HepG2 (cell line): Measurements from ENCODE around the gene PIR. TPM values are rescaled to one million over a fixed set of nuclear protein-coding genes. Genes with fewer than 3 reads are reported as not detected.
A peak's percentile ranks its signal among the peaks of the same experiment; 100 is the strongest.

Source experiments
- CENPBD1 ChIP-seq: sonication (generic); formaldehyde crosslinking; IDR thresholded peaks from 2 replicates; pipeline ENCODE4 v1.8.0; 2022; ENCODE audit warnings: missing genetic modification reagents, low read depth, mild to moderate bottlenecking, borderline replicate concordance
- HES4 ChIP-seq: sonication (generic); formaldehyde crosslinking; IDR thresholded peaks from 2 replicates; pipeline ENCODE4 v1.9.0; 2021; ENCODE audit warnings: mild to moderate bottlenecking, missing genetic modification reagents, borderline replicate concordance
- HNF1A ChIP-seq, 2 experiments: sonication (generic) in 1 of 2; formaldehyde crosslinking in 1 of 2; IDR thresholded peaks; 2 replicates each; pipeline versions ENCODE4 v1.4.0 to v1.6.1; 2016 to 2020; ENCODE audit warnings: borderline replicate concordance in 1 of 2, low read depth in 1 of 2, mild to moderate bottlenecking in 1 of 2, missing genetic modification reagents in 1 of 2
- MLXIP ChIP-seq: sonication (generic); formaldehyde crosslinking; IDR thresholded peaks from 2 replicates; pipeline ENCODE4 v1.9.0; 2021; ENCODE audit warnings: missing genetic modification reagents, borderline replicate concordance
- MTF1 ChIP-seq: sonication (generic); formaldehyde crosslinking; IDR thresholded peaks from 2 replicates; pipeline ENCODE4 v1.5.0; 2020; ENCODE audit warnings: missing genetic modification reagents
- ZBTB43 ChIP-seq: sonication (generic); formaldehyde crosslinking; conservative IDR thresholded peaks from 2 replicates; pipeline ENCODE4 v1.4.0; 2020; ENCODE audit warnings: missing genetic modification reagents
- ZKSCAN8 ChIP-seq: IDR thresholded peaks from 2 replicates; pipeline ENCODE4 v1.6.1; 2016; ENCODE audit warnings: borderline replicate concordance, missing genetic modification reagents, missing compliant biosample characterization
- ZNF253 ChIP-seq: sonication (generic); formaldehyde crosslinking; IDR thresholded peaks from 2 replicates; pipeline ENCODE4 v1.8.0; 2022; ENCODE audit warnings: mild to moderate bottlenecking, missing genetic modification reagents, borderline replicate concordance
- ZNF280D ChIP-seq: sonication (generic); formaldehyde crosslinking; IDR thresholded peaks from 2 replicates; pipeline ENCODE4 v1.5.1; 2020; ENCODE audit warnings: mild to moderate bottlenecking, missing genetic modification reagents
- ZNF441 ChIP-seq: sonication (generic); formaldehyde crosslinking; IDR thresholded peaks from 2 replicates; pipeline ENCODE4 v1.7.0; 2021; ENCODE audit warnings: missing genetic modification reagents, borderline replicate concordance
- ZNF496 ChIP-seq: sonication (generic); formaldehyde crosslinking; IDR thresholded peaks from 2 replicates; pipeline ENCODE4 v1.8.1; 2023; ENCODE audit warnings: mild to moderate bottlenecking, moderate library complexity, missing genetic modification reagents; ENCODE audit not compliant: insufficient replicate concordance
- ZNF569 ChIP-seq: sonication (generic); formaldehyde crosslinking; IDR thresholded peaks from 2 replicates; pipeline ENCODE4 v1.5.0; 2020; ENCODE audit warnings: mild to moderate bottlenecking, missing genetic modification reagents, moderate library complexity, borderline replicate concordance
- ZNF589 ChIP-seq: sonication (generic); formaldehyde crosslinking; conservative IDR thresholded peaks from 2 replicates; pipeline ENCODE4 v1.8.0; 2022; ENCODE audit warnings: mild to moderate bottlenecking, moderate library complexity, missing genetic modification reagents
- ZNF790 ChIP-seq: sonication (generic); formaldehyde crosslinking; IDR thresholded peaks from 2 replicates; pipeline ENCODE4 v1.8.0; 2022; ENCODE audit warnings: missing genetic modification reagents, mild to moderate bottlenecking, borderline replicate concordance
- polyA plus RNA-seq, 8 experiments: library from polyadenylated mRNA; depleted of rRNA in 3 of 8; stranded (reverse) in 7 of 8; unstranded in 1 of 8; fragments of >200 nt; fragmentation: Illumina TruSeq in 4 of 8; extraction: Trizol in 4 of 8; gene quantifications; 2 replicates each; pipeline versions ENCODE4 v1.2.1 to v1.2.3, GENCODE V29; 2011 to 2016; ENCODE audit warnings: low read depth in 4 of 8, missing spikeins in 1 of 8, mixed read lengths in 1 of 8; ENCODE audit not compliant: insufficient read depth in 1 of 8
- total RNA-seq, 5 experiments: library from RNA; depleted of rRNA; stranded (reverse); fragments of >200 nt; fragmentation: Illumina TruSeq; extraction: Trizol; gene quantifications; 2 replicates each; pipeline ENCODE4 v1.2.3, GENCODE V29; 2016; ENCODE audit warnings: low read depth in 1 of 5

PIR gene
- total and polyA plus RNA-seq, 2 of the 13 experiments (the other 11 are each of a cell fraction or from before 2014, with no cell fraction given): 12.2 to 38.0 TPM

- TF ChIP-seq ZBTB43 (no peak), ZNF569 (CRISPR knock-in tag) (no peak), MLXIP (CRISPR knock-in tag) (no peak), ZNF496 (CRISPR knock-in tag) (no peak), ZNF253 (no peak), ZKSCAN8 (no peak), HES4 (CRISPR knock-in tag) (no peak; the same call in 1 of the 2 replicates), ZNF441 (CRISPR knock-in tag) (no peak), ZNF589 (CRISPR knock-in tag) (no peak), ZNF280D (CRISPR knock-in tag) (no peak), CENPBD1 (CRISPR knock-in tag) (no peak), MTF1 (CRISPR knock-in tag) (no peak), ZNF790 (CRISPR knock-in tag) (no peak), HNF1A (IDR thresholded peaks at IDR 0.05; ENCODE audit: low read depth) (no peak), HNF1A (CRISPR knock-in tag; IDR thresholded peaks at IDR 0.05; ENCODE audit: borderline replicate concordance) (peak; percentile 20; the same call in 1 of the 2 replicates)
Measured at GRCh38 chrX:15335135-15336022, 157.8 kb downstream of the PIR start, which contains the start of gene PIGA (continued).
